ENCODE data around the gene CAPG.

The CAPG gene

DNA sequence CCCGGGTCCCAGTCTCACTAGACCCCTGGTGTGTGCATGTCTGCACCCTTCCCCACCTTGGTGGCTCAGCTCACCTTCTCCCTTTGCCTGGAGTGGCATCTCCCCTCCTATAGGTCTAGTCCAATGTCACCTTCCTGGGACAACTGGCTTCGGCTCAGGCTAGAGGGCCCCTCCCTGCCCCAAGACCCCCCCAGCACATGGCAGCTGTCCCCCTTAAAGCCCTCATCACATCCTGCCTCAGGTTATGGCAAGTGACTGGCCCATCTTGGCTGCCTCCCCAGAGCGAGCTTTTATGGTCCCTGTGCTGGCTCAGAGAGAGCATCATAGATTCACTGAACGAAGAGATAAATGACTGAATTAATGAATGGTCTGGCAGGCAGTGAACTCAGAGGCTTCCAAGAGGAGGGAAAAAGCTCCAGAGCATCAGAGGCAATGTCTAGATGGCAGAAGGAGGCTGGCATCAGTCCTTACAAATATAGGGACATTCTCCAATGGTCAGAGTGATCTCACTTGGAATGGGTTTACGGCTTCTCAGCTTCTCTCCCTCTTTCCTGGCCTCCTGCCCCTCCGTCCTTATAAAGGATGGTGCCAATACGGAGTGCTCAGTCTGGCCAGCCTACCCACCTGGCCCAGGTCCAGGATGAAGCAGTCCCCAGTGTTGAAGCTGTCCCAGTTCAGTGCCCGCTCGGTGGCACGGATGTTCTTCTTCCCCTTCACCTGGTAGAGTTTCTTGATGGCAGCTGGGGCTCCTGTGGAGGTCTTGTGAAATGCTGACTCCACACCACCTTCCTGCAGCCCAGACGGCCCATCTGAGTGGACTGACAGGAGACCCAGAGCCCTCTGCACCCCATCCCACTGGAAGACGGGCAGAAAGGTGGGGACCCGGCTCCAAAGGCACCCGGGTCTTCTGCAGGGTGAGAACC lies 9.4 kb downstream of the CAPG start:
- DNase-seq (ENCODE audit: low read depth in 2 of 2): no peak
- no peak for TF ChIP-seq CTCF (IDR thresholded peaks at IDR 0.05; ENCODE audit: low read depth, low read length)
- no peak overlapping the region for H3K4me3 ChIP-seq (replicated peaks in 1 of 2; ENCODE audit: low read depth in 2 of 2, low read length in 2 of 2)

GRCh38 chr2:85400023-85400422 lies 10.1 kb downstream of the CAPG start:
- TF ChIP-seq CTCF (IDR thresholded peaks at IDR 0.05; ENCODE audit: low read depth, low read length): no peak
- H3K4me3 ChIP-seq (replicated peaks in 1 of 2; ENCODE audit: low read depth in 2 of 2, low read length in 2 of 2): no peak overlapping the region
- no peak for DNase-seq (ENCODE audit: low read depth in 2 of 2)

DNA sequence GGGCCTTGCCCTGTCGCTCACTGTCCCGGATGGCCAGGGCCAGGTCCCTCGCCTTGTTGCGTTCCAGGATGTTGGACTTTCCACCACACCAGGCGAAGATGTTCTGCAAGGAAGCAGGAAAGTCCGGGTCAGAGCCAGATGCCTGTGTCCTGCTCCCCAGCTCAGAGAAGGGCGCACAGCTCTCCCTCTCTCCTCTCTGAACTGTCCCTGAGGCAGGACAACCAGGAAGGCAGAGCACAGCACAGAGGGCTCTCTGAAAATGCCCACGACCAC lies 11.0 kb downstream of the CAPG start:
- TF ChIP-seq CTCF (IDR thresholded peaks at IDR 0.05; ENCODE audit: low read depth, low read length): no peak
- H3K4me3 ChIP-seq (replicated peaks in 1 of 2; ENCODE audit: low read depth in 2 of 2, low read length in 2 of 2): no peak overlapping the region
- DNase-seq (ENCODE audit: low read depth in 2 of 2): no peak

DNA sequence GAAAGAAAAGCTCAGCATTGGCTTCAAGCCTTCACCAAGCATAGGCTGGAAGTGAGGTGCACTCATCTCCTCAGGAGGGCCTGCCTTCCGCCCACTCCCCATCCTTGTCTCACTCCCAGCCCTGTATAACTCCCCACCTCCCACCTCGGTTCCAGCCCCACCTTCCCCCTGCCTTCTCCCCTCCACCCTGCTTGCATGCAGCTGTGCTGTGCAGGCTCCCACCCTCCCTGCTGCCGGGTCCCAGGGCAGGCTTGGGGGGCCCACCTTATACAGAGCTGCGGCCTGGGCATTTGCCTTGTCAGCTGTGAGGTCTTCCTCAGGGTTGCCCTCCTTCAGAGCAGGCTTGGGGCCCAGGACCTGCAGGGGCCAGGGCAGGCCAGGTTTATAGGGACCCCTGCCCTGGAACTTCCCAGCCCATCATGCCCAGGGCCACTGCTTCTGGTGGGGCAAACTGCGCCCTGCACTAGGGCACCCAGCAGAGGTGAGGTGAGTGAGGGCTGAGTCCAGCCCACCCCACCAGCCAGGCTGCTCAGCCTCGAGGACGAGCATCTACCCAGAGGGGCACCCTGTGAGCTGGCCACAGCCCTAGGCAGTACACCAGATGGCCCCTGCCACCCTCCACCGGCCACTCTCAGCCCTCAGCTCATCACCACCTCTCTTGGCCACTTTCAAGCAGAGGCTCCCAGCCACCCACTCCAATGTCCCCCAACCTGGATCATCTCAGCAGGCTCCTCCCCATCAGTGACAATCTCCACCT lies 11.6 kb downstream of the CAPG start:
- TF ChIP-seq CTCF (IDR thresholded peaks at IDR 0.05; ENCODE audit: low read depth, low read length): no peak

DNA sequence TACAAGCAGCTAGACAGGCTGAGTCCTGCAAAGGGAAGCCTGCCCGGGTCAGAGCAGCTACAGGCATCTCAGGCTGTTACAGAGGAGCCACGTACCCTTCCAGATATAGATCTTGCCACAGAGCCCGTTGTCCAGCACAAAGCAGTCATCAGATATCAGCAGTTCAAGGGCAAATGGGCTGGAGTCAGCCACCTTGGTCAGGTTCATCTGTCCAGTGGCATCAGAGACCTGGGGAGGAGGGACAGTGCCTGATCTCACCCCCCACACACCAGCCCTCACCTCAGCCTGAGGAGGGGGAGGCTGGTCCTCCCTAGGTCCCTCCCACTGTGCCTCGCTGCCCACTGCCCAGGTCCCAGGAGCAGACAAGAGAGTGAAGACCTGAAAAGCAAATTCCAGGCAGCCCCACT lies 12.2 kb downstream of the CAPG start:
- no peak for TF ChIP-seq CTCF (IDR thresholded peaks at IDR 0.05; ENCODE audit: low read depth, low read length)
- no peak overlapping the region for H3K4me3 ChIP-seq (replicated peaks in 1 of 2; ENCODE audit: low read depth in 2 of 2, low read length in 2 of 2)
- no peak for DNase-seq (ENCODE audit: low read depth in 2 of 2)

More for the DNA sequence above, 11.6 kb downstream of the CAPG start:
- H3K4me3 ChIP-seq (replicated peaks in 1 of 2; ENCODE audit: low read depth in 2 of 2, low read length in 2 of 2): no peak overlapping the region
- DNase-seq (ENCODE audit: low read depth in 2 of 2): no peak

GRCh38 chr2:85396531-85397470 lies 13.4 kb downstream of the CAPG start:
- H3K4me3 ChIP-seq (replicated peaks in 1 of 2; ENCODE audit: low read depth in 2 of 2, low read length in 2 of 2): no peak overlapping the region
- no peak for DNase-seq (ENCODE audit: low read depth in 2 of 2)
- no peak for TF ChIP-seq CTCF (IDR thresholded peaks at IDR 0.05; ENCODE audit: low read depth, low read length)
